DMS53 treated with DMSO at 0.1 percent for 48 hours (cell line): ENCODE data around the gene DCUN1D4.

Experiments used
- DNase-seq: peaks from one replicate; lab custom pipeline; 2025; ENCODE audit not compliant: unreplicated experiment; lab: John Stamatoyannopoulos, UW

The DCUN1D4 gene

GRCh38 chr4:51842554-51843308 lies at the start of gene DCUN1D4:
DCUN1D4 (plus strand) TSS chr4:51843153; CDS start chr4:51843243, 90 bp downstream.
- DNase-seq, result peak; percentile 94

GRCh38 chr4:51820443-51821234 lies 22.3 kb upstream of the DCUN1D4 start:
- DNase-seq, result no peak

GRCh38 chr4:51825341-51825740 lies 17.6 kb upstream of the DCUN1D4 start:
- DNase-seq, result no peak

DNA sequence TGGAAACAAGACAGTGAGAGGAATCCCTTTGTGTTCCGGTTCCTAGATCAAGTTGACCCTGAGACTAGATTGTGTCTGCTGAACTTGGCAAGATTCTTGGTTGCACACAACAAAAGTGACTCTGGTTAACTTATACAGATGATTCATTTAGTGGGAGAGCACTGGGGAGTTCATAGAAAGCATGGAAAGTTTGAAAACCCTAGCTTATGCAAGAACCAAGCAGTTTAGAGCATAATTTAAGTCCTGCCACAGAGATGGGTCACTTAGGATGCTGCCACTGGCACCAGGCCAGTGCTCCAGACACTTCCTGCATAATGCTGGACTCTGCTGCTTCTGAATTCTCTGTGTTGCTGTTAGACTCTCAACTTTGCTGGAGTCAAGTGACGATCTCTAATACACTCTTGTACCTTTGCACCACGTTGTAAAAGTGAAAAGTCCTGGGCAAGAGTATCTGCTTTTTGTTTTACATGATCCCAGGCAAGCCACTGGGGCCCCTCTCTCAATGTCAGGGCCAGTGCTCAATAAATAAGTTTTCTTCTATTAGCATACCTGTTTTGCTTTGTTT lies 12.7 kb upstream of the DCUN1D4 start:
- DNase-seq, result no peak

DNA sequence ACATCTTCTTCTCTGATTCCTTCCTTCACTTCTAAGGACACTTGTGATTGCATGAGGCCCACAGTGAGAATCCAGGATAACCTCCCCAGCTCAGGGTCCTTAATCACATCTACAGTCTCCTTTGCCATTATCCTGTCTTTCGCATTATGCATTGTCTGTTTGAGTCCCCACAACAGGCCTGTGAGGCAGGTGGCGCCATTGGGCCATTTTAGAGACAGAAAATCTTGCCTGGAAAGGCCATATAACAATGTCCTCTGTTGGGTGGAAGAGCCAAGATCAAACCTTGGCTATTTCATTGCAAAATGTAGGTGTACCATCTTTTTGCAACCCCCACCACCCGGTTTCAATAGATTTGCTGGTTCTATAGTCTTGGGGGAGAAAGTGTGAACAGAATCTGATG lies 11.8 kb upstream of the DCUN1D4 start:
- DNase-seq, result peak; percentile 9

GRCh38 chr4:51833236-51833635 lies 9.7 kb upstream of the DCUN1D4 start:
- DNase-seq, result no peak

DNA sequence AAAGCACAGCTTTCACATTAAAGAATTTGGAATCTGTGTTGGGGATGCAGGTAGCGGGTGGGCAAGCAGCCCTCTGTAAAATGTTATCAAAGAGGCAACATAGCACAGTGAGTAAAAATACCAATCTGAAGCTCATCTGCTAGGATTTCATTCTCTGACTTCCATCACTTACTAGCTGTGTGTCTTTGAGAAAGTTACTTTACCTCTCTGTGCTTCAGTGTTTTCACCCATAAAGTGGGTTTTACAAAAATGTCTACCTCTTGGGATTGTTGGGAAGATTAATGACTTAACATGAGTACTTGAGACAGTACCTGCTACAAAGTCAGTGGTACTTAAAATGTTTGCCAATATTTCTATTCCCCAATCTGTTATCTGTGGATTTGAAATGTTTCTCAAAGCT lies 7.9 kb upstream of the DCUN1D4 start:
- no peak for DNase-seq

- DNase-seq, result no peak
Observed at GRCh38 chr4:51835855-51836254, 7.1 kb upstream of the DCUN1D4 start.

DNA sequence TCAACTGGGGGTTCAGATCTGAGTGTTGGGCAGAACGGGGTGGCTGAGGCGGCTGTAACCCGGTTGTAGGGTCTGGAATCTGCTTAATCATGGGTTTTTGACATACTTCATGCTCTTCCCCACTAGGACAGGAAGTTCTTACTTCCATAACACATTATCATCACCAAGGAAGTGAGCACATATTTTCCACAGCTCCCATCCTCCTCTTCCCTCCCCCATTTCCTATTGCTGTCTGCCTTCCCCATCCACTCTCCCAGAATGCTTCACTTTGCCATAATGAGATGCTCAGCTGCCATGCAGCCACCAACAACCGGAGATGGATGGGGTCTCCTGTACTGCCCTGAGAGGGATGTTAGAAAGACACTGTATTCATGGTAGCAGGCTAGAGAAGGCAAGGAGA lies 6.4 kb upstream of the DCUN1D4 start:
- DNase-seq, result no peak

DNA sequence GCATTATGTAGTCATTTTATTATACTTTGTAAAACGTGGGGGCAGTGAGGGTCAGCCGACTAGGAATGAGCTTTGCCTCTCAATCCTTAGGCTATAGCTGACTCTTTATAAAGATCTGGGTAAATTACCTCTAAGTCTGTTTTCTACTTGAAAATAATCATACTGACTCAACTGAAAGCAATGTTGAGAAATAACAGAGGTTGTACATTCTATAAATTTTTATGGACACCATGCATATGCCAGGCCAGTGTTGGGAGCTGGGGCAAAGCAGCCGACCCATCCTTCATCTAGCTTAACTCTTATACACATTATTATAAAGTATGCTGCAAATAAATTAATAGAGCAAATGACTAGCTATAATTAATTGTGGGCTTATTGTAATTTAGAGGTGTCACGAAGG lies 2.2 kb upstream of the DCUN1D4 start:
- DNase-seq, result no peak

DNA sequence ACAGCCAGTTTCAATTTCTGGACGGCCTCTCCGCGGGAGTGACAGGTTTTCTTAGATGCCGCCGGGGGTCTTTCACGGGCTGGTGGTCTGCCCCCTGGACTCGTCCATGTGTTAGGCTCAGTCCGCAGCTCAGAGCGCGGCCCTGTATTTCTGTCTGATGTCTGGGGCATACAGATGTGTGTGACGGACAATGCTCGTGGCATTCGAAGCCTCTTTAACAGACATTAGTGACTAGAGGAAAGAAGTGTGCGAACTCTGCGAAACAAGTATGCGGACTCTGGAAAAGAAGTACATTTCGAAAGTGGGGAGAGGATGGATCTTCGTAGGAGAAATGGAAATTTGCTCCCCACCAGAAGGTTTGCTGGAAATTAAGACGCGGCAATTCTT lies 793 bp upstream of the DCUN1D4 start:
- no peak for DNase-seq

DNA sequence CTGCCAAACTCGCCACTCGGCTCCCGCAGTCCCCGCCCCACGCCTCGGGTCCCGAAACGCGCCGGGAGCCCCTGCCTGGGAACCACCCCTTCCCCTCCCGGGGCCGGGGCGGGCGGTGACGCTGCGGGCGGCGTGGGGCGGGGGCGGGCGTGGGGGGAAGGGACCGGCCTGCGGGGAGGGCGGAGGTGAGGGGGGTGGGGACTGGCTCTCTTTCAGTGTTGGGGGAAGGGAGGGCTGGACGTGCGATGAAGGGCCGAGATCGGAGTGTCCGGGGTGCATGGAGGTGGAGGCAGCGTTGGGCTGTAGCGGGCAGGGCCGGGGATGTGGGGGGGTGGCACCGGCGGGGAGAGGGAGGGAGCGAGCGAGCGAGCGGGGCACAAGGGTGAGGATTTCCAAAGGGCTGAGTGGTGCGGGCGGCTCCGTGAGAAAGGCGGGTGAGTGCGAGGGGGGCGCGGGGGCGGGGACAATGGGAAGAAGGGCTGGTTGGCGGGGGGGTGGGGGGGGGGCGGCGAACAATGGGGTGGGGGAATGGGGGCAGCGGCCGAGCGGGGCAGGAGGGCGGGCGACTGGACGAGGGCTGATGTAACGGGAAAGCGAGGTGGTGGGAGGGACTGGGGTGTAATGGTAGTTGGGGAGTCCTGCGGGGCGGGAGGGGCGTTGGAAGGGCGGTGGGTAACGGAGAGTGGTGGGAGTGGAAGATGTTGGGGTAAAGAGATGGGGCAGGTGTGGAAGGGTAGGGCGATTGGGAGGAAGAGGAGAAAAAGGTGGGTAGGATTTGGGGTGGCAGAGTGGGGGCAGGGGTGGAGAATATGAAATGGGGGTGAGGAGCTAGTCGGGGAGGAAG lies 578 bp downstream of the DCUN1D4 start:
- no peak for DNase-seq

DNA sequence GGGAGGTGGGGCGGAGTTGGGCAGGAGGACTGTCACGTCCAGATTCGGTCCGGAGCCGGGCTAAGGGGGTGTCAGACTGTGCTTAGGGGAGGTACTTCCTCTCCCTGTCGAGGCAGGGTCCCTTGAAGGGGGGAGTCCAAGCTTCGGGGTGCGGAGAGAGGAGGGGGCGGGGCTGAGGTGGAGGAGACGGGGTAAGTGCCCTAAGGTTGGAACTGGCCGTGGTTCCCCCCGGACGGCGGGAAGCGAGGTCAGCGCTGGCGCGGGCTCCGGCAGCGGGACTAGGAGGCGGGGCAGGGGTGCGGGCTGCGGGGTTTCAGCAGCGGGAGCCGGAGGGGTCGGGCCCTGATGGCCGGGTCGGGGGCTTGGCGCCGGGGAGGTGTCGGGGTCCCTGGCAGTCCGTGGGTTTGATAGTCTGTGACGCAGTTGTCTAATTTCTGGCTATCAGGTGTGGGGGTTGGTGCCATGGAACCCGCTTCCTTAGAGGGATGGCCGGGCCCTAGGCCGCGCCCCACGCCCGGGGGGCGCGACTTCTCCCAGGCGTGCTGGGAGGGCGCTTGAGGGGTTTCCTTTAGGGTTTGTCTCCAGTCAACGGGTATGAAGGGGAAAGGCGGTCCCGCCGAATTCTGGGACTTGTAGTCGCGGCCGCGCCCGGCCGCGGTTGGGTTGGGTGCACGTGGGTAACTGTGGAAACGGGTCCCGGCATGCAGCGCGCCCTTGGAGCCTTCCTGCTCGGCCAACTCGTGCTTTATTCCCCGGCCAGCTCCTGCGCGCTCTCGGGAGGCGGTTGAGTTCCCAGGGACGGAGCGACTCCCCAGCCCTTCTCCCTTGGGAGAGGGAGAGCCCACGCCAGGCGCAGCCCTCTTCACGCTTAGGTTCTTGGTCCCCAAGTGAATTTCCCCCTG lies 1.5 kb downstream of the DCUN1D4 start:
- peak; percentile 74 for DNase-seq

DNA sequence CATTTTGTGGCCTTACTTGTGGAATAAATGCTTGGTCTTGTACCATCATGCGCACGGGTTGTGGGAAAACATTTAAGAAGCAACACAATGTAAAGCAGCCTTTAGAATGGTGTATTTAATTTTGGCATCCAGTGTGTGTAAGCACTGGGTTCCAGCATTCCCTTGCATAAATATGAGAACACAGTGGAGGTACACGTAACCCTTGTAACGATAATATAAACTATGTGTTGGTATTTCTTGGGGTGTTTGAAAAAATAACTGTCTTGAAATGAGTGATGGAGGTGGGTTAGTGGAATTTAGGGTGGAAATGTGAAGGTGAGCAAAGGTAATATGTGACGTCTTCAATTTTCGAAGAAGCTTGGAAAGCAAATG lies 2.1 kb downstream of the DCUN1D4 start:
- no peak for DNase-seq

GRCh38 chr4:51845711-51846110 lies 2.8 kb downstream of the DCUN1D4 start:
- DNase-seq, result no peak

DNA sequence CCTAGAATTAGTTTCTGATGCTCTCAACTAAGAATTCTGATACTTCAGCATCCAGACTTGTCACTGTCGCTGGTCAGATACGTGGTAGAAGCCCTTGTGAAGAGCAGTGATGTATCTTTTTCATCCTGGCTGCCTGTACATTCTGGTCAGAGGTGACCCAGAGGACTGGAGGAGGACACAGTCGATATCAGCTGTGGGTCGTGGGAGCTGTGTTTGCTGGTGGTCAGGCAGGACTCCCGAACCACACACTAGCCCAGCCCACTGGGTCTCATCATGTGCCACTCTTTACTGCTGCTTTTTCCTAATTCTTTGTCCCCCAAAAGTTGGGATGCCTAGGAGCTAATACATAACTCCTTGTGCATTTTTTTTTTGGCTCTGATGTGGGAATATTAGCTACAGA lies 6.5 kb downstream of the DCUN1D4 start:
- DNase-seq, result no peak

- no peak for DNase-seq
Observed at GRCh38 chr4:51850294-51850693, 7.3 kb downstream of the DCUN1D4 start.

- DNase-seq, result no peak
Observed at GRCh38 chr4:51851090-51851936, 8.4 kb downstream of the DCUN1D4 start.

DNA sequence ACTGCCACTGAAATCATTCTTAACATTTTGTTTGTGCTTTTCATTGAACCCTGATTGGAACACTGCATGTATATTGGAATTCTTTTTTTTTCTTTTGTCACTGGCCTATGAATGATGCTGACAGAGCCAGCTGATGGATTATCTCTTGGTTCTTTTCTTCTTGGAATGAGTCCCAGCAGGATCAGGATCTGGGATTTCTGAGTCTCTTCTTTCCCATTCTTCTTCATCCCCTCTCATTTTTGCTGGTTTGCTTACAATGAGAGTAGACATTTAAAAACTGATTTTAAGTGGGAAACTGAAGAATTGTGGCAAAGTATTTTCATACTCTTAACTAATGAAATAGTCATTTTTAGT lies 9.0 kb downstream of the DCUN1D4 start:
- DNase-seq, result no peak
